Adrenal gland (tissue), 5 donors: ENCODE measurements around the gene VWA2.

Experiments used
- CTCF ChIP-seq, 6 experiments: fragments of 450-650 bp in 4 of 6; fragments of 200-600 bp in 2 of 6; sonication (generic) in 1 of 6; IDR thresholded peaks; 1 replicate in 5 of 6; 2 replicates in 1 of 6; pipeline versions ENCODE4 v1.5.1 to v1.8.0; 2016 to 2021; ENCODE audit warnings: antibody characterized with exemption in 6 of 6, mild to moderate bottlenecking in 2 of 6, moderate library complexity in 1 of 6
- POLR2A ChIP-seq, 2 donors: fragments of 450-650 bp; IDR thresholded peaks; one replicate each; pipeline ENCODE4 v1.6.1; 2017; ENCODE audit warnings: antibody characterized with exemption in 2 of 2, mild to moderate bottlenecking in 2 of 2, moderate library complexity in 1 of 2
- donor health status: DM: no; HTN: no; CAD: no.

DNA sequence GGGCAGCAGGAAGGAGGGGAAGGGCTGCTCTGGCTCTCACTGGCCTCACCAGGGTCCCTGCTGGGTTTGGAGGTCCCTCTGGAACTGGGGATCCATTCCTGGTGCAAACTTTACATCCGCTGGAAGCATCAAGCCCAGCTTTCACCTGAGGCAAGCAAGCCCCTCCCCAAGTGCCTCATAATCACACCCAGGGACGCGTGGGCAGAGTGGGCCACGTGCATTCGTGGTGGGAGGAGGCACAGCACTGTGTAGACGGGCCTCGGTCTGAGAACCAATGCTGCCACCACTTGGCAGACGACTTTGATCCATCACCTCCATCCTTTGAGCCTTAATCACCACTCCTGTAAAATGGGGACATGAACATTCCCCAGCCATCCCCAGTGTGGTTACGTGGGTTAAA lies 74.1 kb downstream of the VWA2 start:
- TF ChIP-seq CTCF (IDR thresholded peaks at IDR 0.05) (no peak), POLR2A (IDR thresholded peaks at IDR 0.05) (no peak)
